PC-9 (cell line): Measurements from ENCODE around the gene POLD1.

Source experiments
- EZH2 ChIP-seq: fragments of 200-600 bp; sonication (generic); IDR thresholded peaks from 2 replicates; pipeline ENCODE4 v1.8.0; 2017; ENCODE audit warnings: antibody characterized with exemption, low read depth
- TF ChIP-seq, protein P1 (sequence below): fragments of 200-600 bp; sonication (generic); conservative IDR thresholded peaks from 2 replicates; pipeline ENCODE4 v1.6.1; 2017; ENCODE audit warnings: mixed run types, antibody characterized with exemption, mild to moderate bottlenecking, moderate library complexity

DNA sequence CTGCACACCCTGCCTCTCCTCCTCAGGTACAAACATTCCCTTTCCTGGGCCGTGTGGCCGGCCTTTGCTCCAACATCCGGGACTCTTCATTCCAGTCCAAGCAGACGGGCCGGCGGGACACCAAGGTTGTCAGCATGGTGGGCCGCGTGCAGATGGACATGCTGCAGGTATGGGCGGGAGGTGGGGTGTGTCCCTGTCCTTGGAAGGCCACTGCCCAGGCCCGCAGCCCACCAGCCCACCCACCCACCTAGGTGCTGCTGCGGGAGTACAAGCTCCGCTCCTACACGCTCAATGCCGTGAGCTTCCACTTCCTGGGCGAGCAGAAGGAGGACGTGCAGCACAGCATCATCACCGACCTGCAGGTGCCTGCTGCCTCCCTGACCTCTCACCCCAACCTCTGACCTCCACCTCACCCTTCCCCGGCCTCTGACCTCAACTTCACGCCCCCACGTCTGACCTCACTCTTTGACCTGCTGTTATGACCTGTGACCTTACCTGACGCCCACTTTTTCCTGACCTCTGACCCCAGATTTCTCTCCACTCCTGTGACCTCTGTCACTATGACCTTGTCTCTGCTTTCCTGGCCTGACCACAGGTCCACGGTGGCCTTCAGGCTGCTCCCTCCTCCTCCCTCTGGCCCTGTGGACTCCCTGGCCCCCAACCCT lies 22.1 kb downstream of the POLD1 start:
- TF ChIP-seq, protein P1, sequence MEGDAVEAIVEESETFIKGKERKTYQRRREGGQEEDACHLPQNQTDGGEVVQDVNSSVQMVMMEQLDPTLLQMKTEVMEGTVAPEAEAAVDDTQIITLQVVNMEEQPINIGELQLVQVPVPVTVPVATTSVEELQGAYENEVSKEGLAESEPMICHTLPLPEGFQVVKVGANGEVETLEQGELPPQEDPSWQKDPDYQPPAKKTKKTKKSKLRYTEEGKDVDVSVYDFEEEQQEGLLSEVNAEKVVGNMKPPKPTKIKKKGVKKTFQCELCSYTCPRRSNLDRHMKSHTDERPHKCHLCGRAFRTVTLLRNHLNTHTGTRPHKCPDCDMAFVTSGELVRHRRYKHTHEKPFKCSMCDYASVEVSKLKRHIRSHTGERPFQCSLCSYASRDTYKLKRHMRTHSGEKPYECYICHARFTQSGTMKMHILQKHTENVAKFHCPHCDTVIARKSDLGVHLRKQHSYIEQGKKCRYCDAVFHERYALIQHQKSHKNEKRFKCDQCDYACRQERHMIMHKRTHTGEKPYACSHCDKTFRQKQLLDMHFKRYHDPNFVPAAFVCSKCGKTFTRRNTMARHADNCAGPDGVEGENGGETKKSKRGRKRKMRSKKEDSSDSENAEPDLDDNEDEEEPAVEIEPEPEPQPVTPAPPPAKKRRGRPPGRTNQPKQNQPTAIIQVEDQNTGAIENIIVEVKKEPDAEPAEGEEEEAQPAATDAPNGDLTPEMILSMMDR: no peak
- TF ChIP-seq EZH2: no peak
